K562 (cell line): ENCODE measurements around the gene FAAP100. TPM values are rescaled to one million over a fixed set of nuclear protein-coding genes. Genes with fewer than 3 reads are reported as not detected.

Experiments
- AFF1 ChIP-seq, 2 experiments: fragments of 450-650 bp; IDR thresholded peaks; 2 replicates each; pipeline ENCODE4 v1.6.1; 2018; ENCODE audit warnings: mild to moderate bottlenecking in 2 of 2, low read depth in 1 of 2; ENCODE audit not compliant: partially characterized antibody in 2 of 2
- BRF2 ChIP-seq: IDR thresholded peaks from 3 replicates; pipeline ENCODE4 v1.6.1; 2011; ENCODE audit warnings: borderline replicate concordance, mild to moderate bottlenecking; ENCODE audit not compliant: insufficient read length, insufficient read depth
- CEBPZ ChIP-seq: fragments of 150-350 bp; IDR thresholded peaks from 2 replicates; pipeline ENCODE4 v1.6.1; 2014; ENCODE audit warnings: low read depth, mild to moderate bottlenecking, low read length, borderline replicate concordance
- ETS1 ChIP-seq: conservative IDR thresholded peaks from 2 replicates; pipeline ENCODE4 v1.6.1; 2011; ENCODE audit warnings: low read depth, mild to moderate bottlenecking, low read length; ENCODE audit not compliant: control insufficient read depth
- FOXM1 ChIP-seq, 2 experiments: fragments of 450-650 bp in 1 of 2; sonication (generic) in 1 of 2; formaldehyde crosslinking in 1 of 2; IDR thresholded peaks; 2 replicates each; pipeline versions ENCODE4 v1.6.1 to v1.9.0; 2017 to 2022; ENCODE audit warnings: low read depth in 2 of 2, mild to moderate bottlenecking in 2 of 2, missing genetic modification reagents in 1 of 2, moderate library complexity in 1 of 2
- ID3 ChIP-seq, 2 experiments: fragments of 250-450 bp in 1 of 2; fragments of 450-650 bp in 1 of 2; sonication (Bioruptor Pico) in 1 of 2; IDR thresholded peaks; 2 replicates each; pipeline versions ENCODE4 v1.6.1 to v1.8.0; 2016 to 2021; ENCODE audit warnings: mild to moderate bottlenecking in 2 of 2, moderate library complexity in 2 of 2, missing compliant biosample characterization in 1 of 2, missing genetic modification characterization in 1 of 2
- PKNOX1 ChIP-seq: fragments of 450-650 bp; IDR thresholded peaks from 2 replicates; pipeline ENCODE4 v1.6.1; 2016
- SIN3A ChIP-seq, 2 experiments: fragments of 150-350 bp in 1 of 2; IDR thresholded peaks; 2 replicates each; pipeline ENCODE4 v1.6.1; 2011 to 2016; ENCODE audit warnings: borderline replicate concordance in 2 of 2, low read depth in 2 of 2, low read length in 2 of 2, mild to moderate bottlenecking in 2 of 2, moderate library complexity in 2 of 2; ENCODE audit not compliant: control insufficient read depth in 1 of 2
- STAT5B ChIP-seq: fragments of 250-450 bp; sonication (Bioruptor Pico); IDR thresholded peaks from 2 replicates; pipeline ENCODE4 v1.8.0; 2021; ENCODE audit warnings: mild to moderate bottlenecking, inconsistent platforms
- ZNF175 ChIP-seq: fragments of 200-800 bp; sonication (Bioruptor generic); IDR thresholded peaks from 2 replicates; pipeline ENCODE4 v1.6.1; 2016; ENCODE audit warnings: low read depth, mild to moderate bottlenecking, missing genetic modification characterization, missing compliant biosample characterization
- ZNF217 ChIP-seq: sonication (generic); formaldehyde crosslinking; IDR thresholded peaks from 2 replicates; pipeline ENCODE4 v1.8.0; 2022; ENCODE audit warnings: mild to moderate bottlenecking, missing genetic modification reagents
- ZNF785 ChIP-seq: fragments of 250-450 bp; sonication (Bioruptor Pico); IDR thresholded peaks from 2 replicates; pipeline ENCODE4 v1.4.0; 2020; ENCODE audit warnings: mild to moderate bottlenecking
- polyA plus RNA-seq, 8 experiments: library from polyadenylated mRNA; depleted of rRNA in 4 of 8; stranded (reverse) in 5 of 8; unstranded in 3 of 8; fragments of >200 nt; fragmentation: Nextera tagmentation in 2 of 8; fragmentation: Illumina TruSeq in 1 of 8; extraction: Ambion mirVana in 2 of 8; extraction: Trizol in 1 of 8; gene quantifications; 2 replicates each; pipeline versions ENCODE4 v1.2.1 to v1.2.3, GENCODE V29; 2011 to 2014; ENCODE audit warnings: inconsistent platforms in 1 of 8, missing spikeins in 1 of 8
- total RNA-seq, 7 experiments: library from RNA; depleted of rRNA in 6 of 7; stranded (reverse); fragments of >200 nt in 6 of 7; fragmentation: Illumina TruSeq in 2 of 7; extraction: Trizol in 2 of 7; gene quantifications; 2 replicates each; pipeline versions ENCODE4 v1.2.1 to v1.2.3, GENCODE V29; 2011 to 2021; ENCODE audit warnings: low replicate concordance in 1 of 7

FAAP100 gene
- total and polyA plus RNA-seq, 9 of the 15 experiments (the other 6 are each of a cell fraction or from before 2014, with no cell fraction given) = 0.31 to 51.2 (median 12.6) TPM

- TF ChIP-seq ZNF175 (CRISPR knock-in tag) = no peak
- TF ChIP-seq CEBPZ = no peak
- TF ChIP-seq ZNF217 (CRISPR knock-in tag) = no peak
- TF ChIP-seq STAT5B (CRISPR knock-in tag) = no peak
- no peak for TF ChIP-seq AFF1 (IDR thresholded peaks at IDR 0.05; ENCODE audit: low read depth in 1 of 2, partially characterized antibody in 2 of 2)
- TF ChIP-seq ZNF785 (CRISPR knock-in tag) = no peak
- no peak for TF ChIP-seq ETS1
- TF ChIP-seq FOXM1 (IDR thresholded peaks at IDR 0.05; ENCODE audit: low read depth) = no peak
- TF ChIP-seq FOXM1 (CRISPR knock-in tag; IDR thresholded peaks at IDR 0.05; ENCODE audit: low read depth) = 0 out of 2 replicates have a peak, but pooled peaks have one; percentile 52
- no peak for TF ChIP-seq PKNOX1
- no peak for TF ChIP-seq BRF2
- no peak for TF ChIP-seq SIN3A (IDR thresholded peaks at IDR 0.05; ENCODE audit: borderline replicate concordance in 2 of 2, control insufficient read depth in 1 of 2, low read depth in 2 of 2, low read length in 2 of 2)
- no peak for TF ChIP-seq ID3 (CRISPR knock-in tag; IDR thresholded peaks at IDR 0.05)
- TF ChIP-seq ID3 (tag; IDR thresholded peaks at IDR 0.05) = no peak
These were observed 41.2 kb downstream of the FAAP100 start (continued) for GRCh38 chr17:81510785-81511553.
